ENCODE results near the gene PARP1. TPM values are rescaled to one million over a fixed set of nuclear protein-coding genes. Genes with fewer than 3 reads are reported as not detected.
A peak's percentile ranks its signal among the peaks of the same experiment; 100 is the strongest.

PARP1 gene
- total RNA-seq, 2 experiments from 2014 or later, result 532 to 594 TPM

- intact Hi-C loops (cut with micrococcal nuclease; ENCODE audit: unreplicated experiment), result loop anchor here (1.0 kb wide), 5 partner anchors 13 to 202 kb away; no protein-coding TSS in a partner anchor
- Histone ChIP-seq H3K79me2 (ENCODE audit: insufficient read depth, low read depth, low read length) (no peaks in the 10 kb centered on the region), H3K4me2 (ENCODE audit: low read length) (peak overlapping the region; percentile 74), H3K9me3 (ENCODE audit: low read length) (no peaks in the 10 kb centered on the region), H3K9me2 (ENCODE audit: insufficient read depth, low read length) (no peaks in the 10 kb centered on the region), H3K4me1 (ENCODE audit: insufficient read depth, low read length, poor library complexity, severe bottlenecking) (peaks cover 65% of the 10 kb centered on the region), H3K4me3 (ENCODE audit: low read depth, low read length, poor library complexity, severe bottlenecking) (peak overlapping the region; percentile 51), H4K20me1 (ENCODE audit: insufficient read depth, low read length) (no peaks in the 10 kb centered on the region), H2AFZ (ENCODE audit: low read length) (peak overlapping the region; percentile 73), H3K27ac (ENCODE audit: low read depth, low read length, poor library complexity, severe bottlenecking) (peak overlapping the region; percentile 66), H3K36me3 (ENCODE audit: insufficient read depth, low read length) (no peaks in the 10 kb centered on the region)
- DNase-seq (ENCODE audit: low spot score), result peak; percentile 87
- BruUV-seq (replicated peaks), result no TSS peak
- POLR2A ChIA-PET, result interaction anchor here (0.5 to 8.3 kb wide), 7 partner anchors 9 to 181 kb away, joined by 3 to 106 read pairs (median 5); partner anchors contain the start of gene PARP1
- TF ChIP-seq CTCF (conservative IDR thresholded peaks at IDR 0.05; ENCODE audit: low read length) (peak; percentile 98), EZH2phosphoT487 (IDR thresholded peaks at IDR 0.05; ENCODE audit: borderline replicate concordance, low read depth, low read length) (no peak)
- CTCF ChIA-PET (ENCODE audit: unreplicated experiment), result interaction anchor here (0.8 to 2.1 kb wide), 8 partner anchors 11 to 185 kb away, joined by 3 to 16 read pairs (median 4); partner anchors contain the start of gene STUM
Measured at GRCh38 chr1:226424221-226425003, 16.5 kb upstream of the PARP1 start.

DNA sequence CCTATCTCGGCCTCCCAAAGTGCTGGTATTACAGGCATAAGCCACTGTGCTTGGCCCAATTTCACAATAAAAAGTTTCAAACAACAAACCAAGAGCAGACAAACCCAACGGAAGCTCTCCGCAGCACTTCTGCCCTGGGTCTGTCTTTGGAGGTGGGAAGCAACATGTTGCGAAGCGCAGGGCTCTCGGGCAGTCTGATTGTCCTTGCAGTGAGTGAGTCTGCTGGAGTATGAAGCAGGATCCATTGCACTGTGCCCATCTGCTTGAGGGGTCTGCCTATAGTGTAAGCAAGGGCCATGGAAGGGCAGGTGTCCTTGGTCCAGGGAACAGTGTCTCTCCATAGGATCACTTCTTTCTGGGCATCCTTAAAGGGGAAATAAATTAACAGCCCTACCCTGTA, 14.6 kb upstream of the PARP1 start:
- Histone ChIP-seq H3K9me3 (ENCODE audit: low read length) (no peaks in the 10 kb centered on the region), H2AFZ (ENCODE audit: low read length) (no peak overlapping the region), H3K9me2 (ENCODE audit: insufficient read depth, low read length) (no peaks in the 10 kb centered on the region), H3K4me3 (ENCODE audit: low read depth, low read length, poor library complexity, severe bottlenecking) (no peak overlapping the region), H3K36me3 (ENCODE audit: insufficient read depth, low read length) (no peaks in the 10 kb centered on the region), H3K4me2 (ENCODE audit: low read length) (no peak overlapping the region), H3K4me1 (ENCODE audit: insufficient read depth, low read length, poor library complexity, severe bottlenecking) (peaks cover 63% of the 10 kb centered on the region), H3K27ac (ENCODE audit: low read depth, low read length, poor library complexity, severe bottlenecking) (no peak overlapping the region), H3K79me2 (ENCODE audit: insufficient read depth, low read depth, low read length) (no peaks in the 10 kb centered on the region), H4K20me1 (ENCODE audit: insufficient read depth, low read length) (no peaks in the 10 kb centered on the region)
- intact Hi-C loops (cut with micrococcal nuclease; ENCODE audit: unreplicated experiment), result no loop called here
- TF ChIP-seq EZH2phosphoT487 (IDR thresholded peaks at IDR 0.05; ENCODE audit: borderline replicate concordance, low read depth, low read length) (no peak), CTCF (conservative IDR thresholded peaks at IDR 0.05; ENCODE audit: low read length) (no peak)
- ChIA-PET CTCF (ENCODE audit: unreplicated experiment) (interaction anchor here (0.7 to 1.5 kb wide), 5 partner anchors 12 to 147 kb away, joined by 3 to 5 read pairs (median 3); no protein-coding TSS in a partner anchor), POLR2A (interaction anchor here (0.6 to 8.3 kb wide), 4 partner anchors 14 to 314 kb away, joined by 5 to 106 read pairs (median 15); partner anchors contain the start of gene PARP1)
- no peak for DNase-seq (ENCODE audit: low spot score)
- BruUV-seq (replicated peaks), result no TSS peak

- POLR2A ChIA-PET, result interaction anchor here (0.6 to 8.3 kb wide), 6 partner anchors 13 to 806 kb away, joined by 3 to 106 read pairs (median 5); partner anchors contain the start of gene PARP1
- Histone ChIP-seq H4K20me1 (ENCODE audit: insufficient read depth, low read length) (no peaks in the 10 kb centered on the region), H3K27ac (ENCODE audit: low read depth, low read length, poor library complexity, severe bottlenecking) (no peak overlapping the region), H3K4me1 (ENCODE audit: insufficient read depth, low read length, poor library complexity, severe bottlenecking) (peaks cover 55% of the 10 kb centered on the region), H3K9me3 (ENCODE audit: low read length) (no peaks in the 10 kb centered on the region), H3K4me3 (ENCODE audit: low read depth, low read length, poor library complexity, severe bottlenecking) (no peak overlapping the region), H3K4me2 (ENCODE audit: low read length) (no peak overlapping the region), H2AFZ (ENCODE audit: low read length) (no peak overlapping the region), H3K36me3 (ENCODE audit: insufficient read depth, low read length) (no peaks in the 10 kb centered on the region), H3K9me2 (ENCODE audit: insufficient read depth, low read length) (no peaks in the 10 kb centered on the region), H3K79me2 (ENCODE audit: insufficient read depth, low read depth, low read length) (no peaks in the 10 kb centered on the region)
- no TSS peak for BruUV-seq (replicated peaks)
- CTCF ChIA-PET (ENCODE audit: unreplicated experiment), result no interaction called here
- intact Hi-C loops (cut with micrococcal nuclease; ENCODE audit: unreplicated experiment), result no loop called here
- DNase-seq (ENCODE audit: low spot score), result no peak
- TF ChIP-seq CTCF (conservative IDR thresholded peaks at IDR 0.05; ENCODE audit: low read length), result no peak
- no peak for TF ChIP-seq EZH2phosphoT487 (IDR thresholded peaks at IDR 0.05; ENCODE audit: borderline replicate concordance, low read depth, low read length)
Measured at GRCh38 chr1:226420897-226421296, 13.0 kb upstream of the PARP1 start.
